HFF-Myc (cell line): ENCODE measurements around the gene PTPRE.

Source experiments
- DNase-seq: peaks from one replicate; pipeline ENCODE4 v3.0.0-alpha.2; 2011; ENCODE audit warnings: low read depth; ENCODE audit errors: extremely low read depth
- H3K4me3 ChIP-seq: replicated peaks from 2 replicates; pipeline ENCODE4 v1.5.1; 2011; ENCODE audit warnings: low read depth, mild to moderate bottlenecking, control low read depth, low read length
- CTCF ChIP-seq: IDR thresholded peaks from 2 replicates; pipeline ENCODE4 v1.5.1; 2012; ENCODE audit warnings: mild to moderate bottlenecking, low read depth, low read length, control low read depth; ENCODE audit errors: missing control alignments

Gene PTPRE

DNA sequence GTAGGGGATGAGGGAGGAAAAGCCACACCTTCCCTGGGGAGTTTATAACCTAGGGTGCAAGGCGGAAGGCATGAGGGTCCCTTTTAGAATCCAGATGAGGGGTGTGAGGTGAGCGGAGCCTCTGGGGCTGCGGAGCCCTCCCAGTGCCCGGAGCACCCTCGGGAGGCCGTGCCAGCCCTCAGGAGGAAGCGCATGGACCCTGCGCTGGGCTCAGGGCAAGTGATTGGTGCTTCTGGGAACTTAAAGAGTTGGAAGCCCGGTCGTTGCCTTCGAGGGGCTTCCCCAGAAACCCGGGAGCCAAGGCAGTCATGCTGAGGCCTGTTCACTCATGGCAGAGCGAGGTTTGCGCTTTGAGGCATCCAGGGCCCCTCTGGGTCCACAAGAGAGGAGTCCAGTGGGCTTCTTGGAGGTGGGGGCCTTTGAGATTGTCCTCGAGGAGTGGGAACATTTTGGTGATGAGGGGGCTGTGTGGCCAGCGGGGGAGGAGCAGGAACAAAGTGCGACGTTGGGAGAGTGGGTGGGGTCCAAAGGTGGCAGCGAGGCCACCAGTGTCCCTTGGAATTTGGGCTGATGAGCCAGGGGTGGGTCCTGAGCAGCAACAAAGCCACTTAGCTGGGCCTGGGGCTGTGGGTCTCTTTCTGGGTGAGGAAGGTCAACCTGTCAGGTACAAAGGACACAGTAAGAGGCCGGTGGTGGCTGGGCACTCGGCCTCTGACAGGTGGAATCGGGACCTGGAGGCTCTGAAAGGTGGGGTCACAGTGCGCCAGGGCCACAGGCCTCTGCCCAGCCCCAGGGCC lies 139.5 kb downstream of the PTPRE start:
- TF ChIP-seq CTCF: no peak
- no peak for DNase-seq
- no peak overlapping the region for H3K4me3 ChIP-seq

DNA sequence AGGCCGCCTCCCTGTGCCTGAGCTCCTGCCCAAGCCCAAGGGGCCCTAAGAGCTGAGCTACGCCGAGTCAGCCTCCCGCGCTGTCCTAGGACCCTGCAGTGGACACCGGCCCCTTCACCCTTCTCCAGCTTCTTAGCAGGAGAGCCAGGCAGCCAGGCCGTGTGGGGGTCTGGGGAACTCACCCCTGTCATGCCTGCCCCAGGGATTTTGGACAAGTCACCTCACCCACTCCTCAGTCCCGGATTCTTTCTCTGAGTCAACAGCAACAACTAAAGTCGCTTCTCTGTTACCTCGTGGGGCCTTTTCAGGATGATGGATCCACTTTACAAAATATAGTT lies 140.0 kb downstream of the PTPRE start:
- no peak for DNase-seq
- no peak overlapping the region for H3K4me3 ChIP-seq
- no peak for TF ChIP-seq CTCF

DNA sequence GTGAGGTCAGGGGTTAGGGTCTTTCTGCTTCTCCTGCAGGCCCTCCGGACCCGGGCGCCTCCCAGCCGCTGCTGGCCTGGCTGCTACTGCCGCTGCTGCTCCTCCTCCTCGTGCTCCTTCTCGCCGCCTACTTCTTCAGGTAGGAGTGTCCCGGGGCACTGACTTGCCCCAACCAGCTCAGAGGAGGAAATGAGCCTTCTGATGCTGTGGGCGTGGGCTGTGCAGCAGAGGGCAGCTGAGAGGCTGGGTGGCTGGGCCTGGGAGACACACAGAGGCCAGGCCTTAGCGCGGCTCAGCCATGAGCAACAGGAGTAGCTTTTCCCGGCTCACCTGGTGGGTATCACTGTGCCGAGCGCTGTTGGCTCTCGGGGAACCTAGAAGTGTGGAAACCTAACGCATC lies 140.4 kb downstream of the PTPRE start:
- H3K4me3 ChIP-seq: no peak overlapping the region
- no peak for DNase-seq

DNA sequence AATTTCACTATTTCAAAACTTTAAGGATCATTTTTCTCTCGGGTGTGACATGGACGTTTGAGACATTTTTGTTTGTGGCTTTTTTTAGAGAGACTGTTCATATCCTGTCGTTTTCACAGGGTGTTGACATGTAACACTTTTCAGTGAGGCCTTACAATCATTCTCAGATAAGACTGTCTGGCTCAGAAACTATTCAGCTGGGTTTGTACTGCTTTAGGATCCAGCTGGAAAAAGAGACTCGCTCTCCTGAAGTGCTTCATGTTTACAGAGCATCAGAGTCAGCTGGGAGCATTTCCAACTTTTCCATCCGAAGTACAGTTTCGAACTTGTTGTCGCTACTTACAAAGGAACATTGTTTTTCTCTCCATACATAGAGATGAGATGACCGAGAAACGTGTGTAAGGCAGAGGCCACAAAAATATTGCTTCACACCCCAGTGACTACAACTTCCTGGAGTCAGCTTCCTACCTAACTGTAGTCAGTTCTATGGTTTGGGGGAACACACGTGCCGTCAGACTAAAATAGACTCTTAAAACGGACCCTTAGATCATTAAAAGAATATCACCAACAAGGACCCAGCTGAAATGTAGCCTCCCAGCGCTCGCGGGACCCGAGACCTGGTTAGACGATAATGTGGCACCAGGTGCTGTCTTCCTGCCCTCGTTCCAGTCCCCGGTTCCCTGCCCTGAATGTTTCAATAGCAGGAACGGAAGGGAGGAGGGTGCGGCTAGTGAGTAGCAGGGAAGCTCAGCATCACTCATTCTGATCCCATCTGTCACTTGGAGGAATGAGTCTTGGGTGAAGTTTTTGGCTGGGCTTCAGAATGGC lies 141.3 kb downstream of the PTPRE start:
- no peak for TF ChIP-seq CTCF
- no peak for DNase-seq
- no peak overlapping the region for H3K4me3 ChIP-seq

More for the DNA sequence above, 140.4 kb downstream of the PTPRE start:
- no peak for TF ChIP-seq CTCF

GRCh38 chr10:128048819-128049210 lies 141.9 kb downstream of the PTPRE start:
- TF ChIP-seq CTCF: no peak
- H3K4me3 ChIP-seq: no peak overlapping the region
- no peak for DNase-seq

GRCh38 chr10:128049226-128050120 lies 142.6 kb downstream of the PTPRE start:
- no peak for DNase-seq
- no peak overlapping the region for H3K4me3 ChIP-seq
- TF ChIP-seq CTCF: no peak
